Frontal cortex (tissue), 4 donors: ENCODE data around the gene CEACAM3. TPM values are rescaled to one million over a fixed set of nuclear protein-coding genes. Genes with fewer than 3 reads are reported as not detected.
"Not testable (repeated sequence)": the region's sequence is repeated elsewhere in the genome, so short reads cannot be mapped to it uniquely, and the experiment has no call there.

Source experiments
- DNase-seq, 2 donors: peaks; one replicate each; pipeline ENCODE4 v3.0.0; 2012; ENCODE audit warnings: low spot score in 2 of 2
- FAIRE-seq: peaks from 2 replicates; lab custom pipeline; 2012; peaks lifted over from hg19 to GRCh38; lab: Jason Lieb, UNC
- total RNA-seq: library from RNA; depleted of rRNA; stranded (reverse); fragments of >200 nt; gene quantifications from one replicate; pipeline ENCODE4 v1.2.3, GENCODE V29; 2014
- donor health status: control.
- donor health status: control.
- donor health status: control.

The CEACAM3 gene
- total RNA-seq, 1 donor from 2014 or later = not detected

DNA sequence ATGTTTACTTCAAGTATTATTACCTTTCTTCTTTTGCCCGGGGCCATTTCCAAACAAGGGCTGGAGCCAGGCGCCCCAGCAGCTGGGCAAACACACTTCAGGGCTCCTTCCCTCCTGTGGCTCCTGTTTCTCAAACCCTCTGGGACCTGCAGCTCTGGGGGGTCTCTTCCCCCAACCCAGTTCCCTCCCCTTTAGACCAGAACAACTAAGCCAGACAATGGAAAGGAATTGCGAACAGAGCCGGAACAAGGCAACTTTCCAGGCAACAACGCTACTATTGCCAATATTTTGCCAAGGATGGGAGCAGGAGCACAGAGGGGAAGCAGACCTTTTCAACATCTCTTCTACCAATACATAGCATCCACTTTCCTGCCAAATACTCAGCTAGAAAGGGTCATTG lies 7.3 kb upstream of the CEACAM3 start:
- DNase-seq, FAIRE-seq: not testable (repeated sequence)

DNA sequence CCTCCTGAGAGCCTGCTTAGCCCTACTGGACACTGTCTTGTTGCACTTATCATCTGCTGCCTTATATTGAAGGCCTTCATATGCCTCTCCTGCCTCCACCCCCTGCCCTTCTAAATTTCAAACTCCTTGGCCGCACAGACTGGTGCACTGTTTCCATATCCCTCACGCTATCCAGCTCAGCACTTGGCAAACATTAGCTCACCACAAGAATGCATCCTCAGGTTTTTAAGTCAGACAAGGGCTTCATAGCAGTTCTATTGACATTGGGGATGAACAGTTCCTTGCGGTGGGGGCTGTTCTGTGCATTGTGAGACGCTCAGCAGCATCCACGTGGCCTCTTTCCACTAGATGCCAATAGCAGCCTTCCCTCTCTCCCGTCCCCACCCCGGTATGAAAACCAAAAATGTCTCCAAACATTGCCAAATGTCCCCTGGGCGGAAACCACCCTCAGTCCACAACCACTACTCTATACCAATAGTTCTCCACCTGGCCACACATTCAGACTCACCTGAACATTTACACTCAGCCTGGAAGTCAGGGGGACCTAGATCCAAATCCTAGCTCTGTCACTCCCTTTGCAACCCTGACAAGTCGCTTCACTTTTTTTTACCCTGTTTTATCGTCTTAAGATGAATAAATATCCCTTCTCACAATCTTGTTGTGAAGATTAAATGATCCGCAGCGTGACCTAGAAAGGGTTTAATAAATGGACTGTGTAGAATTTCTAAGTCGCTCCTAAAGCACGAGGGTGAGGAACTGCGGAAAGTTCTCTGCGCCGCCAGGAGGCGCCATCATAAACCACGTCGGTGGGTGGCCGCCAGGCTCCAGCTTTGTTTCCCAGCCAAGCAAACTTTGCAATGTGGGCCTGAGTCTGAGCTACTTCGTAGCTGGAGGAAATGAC lies 3.6 kb upstream of the CEACAM3 start:
- no peak for FAIRE-seq

DNA sequence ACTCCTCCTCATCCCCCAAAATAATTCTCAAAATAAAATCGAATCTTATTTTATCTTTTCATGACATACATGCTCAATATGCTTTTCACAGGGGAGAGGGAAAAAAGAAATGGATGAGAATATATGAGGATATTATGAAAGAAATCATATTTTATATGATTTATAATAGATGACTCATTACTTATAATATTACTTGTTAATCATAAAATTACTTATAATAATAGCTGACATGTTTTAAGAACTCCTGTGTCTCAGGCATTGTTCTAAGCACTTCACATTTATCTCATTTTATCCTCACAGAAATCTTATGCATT lies 3.0 kb upstream of the CEACAM3 start:
- FAIRE-seq (no peak), DNase-seq (no peak)

More for the DNA sequence above, 3.6 kb upstream of the CEACAM3 start:
- DNase-seq = no peak

DNA sequence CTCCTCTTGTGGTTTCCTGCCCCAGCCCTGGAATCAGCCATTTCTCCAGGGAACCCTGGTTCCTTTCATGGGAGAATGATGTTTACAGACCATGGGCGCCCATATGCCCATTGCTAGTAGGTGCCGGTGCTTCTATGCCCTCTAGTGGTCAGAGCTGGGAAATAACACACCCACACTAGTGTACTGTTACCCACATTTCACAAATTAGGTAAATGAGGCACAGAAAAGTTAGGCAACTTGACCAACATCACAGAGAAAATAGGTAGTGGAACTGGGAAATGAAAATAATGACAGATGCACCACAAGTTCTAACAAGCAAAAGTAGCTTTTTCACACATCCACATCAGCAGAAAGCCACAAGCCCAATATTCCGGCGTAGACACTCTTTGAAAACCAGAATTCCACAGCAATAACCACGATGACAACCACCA lies 1.3 kb upstream of the CEACAM3 start:
- no peak for DNase-seq
- FAIRE-seq = no peak

DNA sequence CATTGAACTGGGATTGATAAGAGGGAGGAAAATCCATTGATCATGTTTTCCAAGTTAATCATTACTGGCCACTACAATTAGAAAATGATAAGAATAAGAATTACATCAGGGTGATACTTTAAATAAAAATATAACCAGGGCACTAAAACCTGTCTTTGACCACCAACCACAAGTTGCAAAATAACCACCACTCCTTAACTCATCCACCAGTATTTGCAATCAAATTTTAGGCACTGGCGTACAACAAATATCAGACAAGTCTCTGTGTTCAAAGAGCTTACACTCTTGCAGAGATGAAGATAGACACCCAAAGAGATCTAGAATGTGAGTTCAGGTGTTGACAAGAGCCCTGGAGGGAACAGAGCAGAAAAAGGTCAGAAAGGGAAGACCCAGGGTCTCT lies 514 bp downstream of the CEACAM3 start:
- FAIRE-seq (no peak), DNase-seq (no peak)

DNA sequence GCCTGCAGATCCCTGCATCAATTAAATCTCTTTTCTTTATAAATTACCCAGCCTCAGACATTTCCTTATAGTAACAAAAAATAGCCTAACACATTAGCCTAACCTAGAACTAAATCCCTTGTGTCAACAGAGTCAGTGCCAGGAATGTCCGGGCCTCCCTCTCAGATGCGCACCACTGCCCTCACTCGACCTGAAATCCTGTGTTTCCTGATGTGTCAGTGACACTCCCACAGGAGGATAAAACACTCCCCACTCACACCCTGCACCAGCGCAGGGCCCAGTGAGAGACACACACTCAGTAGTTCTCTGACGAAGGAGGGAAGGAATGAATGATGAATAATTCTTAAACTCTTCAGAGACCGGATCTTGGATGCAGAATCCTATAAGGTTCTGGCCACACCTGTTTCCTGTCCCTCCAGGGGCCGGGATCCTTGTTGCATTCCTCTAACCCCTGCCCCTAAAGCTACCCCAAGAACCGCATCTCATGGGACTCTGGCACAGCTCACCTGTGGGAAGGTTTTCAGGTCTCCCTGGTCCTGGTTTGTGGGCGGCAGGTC lies 3.1 kb downstream of the CEACAM3 start:
- DNase-seq (no peak), FAIRE-seq (no peak)

DNA sequence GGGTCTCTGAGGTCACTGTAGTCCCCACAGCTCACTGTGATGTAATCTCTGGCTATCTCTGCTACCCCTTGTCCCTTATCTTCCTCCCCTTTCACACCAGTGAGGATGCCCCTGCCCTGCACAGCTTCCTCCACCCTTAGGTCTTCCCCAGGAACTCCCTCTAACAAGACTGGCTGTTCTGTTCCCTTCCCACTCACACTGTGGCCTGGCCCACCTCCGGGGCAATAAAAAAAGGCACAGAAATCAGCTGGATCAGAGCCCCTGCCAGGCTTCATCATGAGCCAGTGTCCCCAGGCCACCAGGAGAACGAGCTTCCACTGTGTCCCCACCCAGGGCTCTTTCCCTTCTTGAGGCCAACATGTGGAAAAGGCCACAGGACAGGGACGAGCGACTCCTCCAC lies 4.6 kb downstream of the CEACAM3 start:
- FAIRE-seq = no peak
- no peak for DNase-seq

DNA sequence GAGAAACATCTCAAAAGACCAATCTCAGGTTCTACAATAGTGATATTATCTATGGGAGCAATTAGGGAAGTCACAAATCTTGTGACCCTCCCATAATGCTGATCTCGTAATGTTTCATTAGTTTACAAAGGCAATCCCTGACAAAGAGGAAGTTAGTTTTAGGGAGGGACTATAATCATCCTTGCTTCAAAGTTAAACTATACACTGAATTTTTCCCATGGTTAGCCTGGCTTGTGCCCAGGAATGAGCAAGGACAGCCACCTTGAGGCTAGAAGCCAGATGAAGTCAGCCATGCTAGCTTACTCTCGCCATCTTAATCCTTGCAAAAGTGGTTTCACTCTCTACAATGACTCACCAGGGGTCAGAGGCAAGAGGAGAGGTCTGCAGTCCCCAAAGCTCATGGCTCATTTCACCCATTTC lies 5.4 kb downstream of the CEACAM3 start:
- FAIRE-seq (no peak), DNase-seq (no peak)

DNA sequence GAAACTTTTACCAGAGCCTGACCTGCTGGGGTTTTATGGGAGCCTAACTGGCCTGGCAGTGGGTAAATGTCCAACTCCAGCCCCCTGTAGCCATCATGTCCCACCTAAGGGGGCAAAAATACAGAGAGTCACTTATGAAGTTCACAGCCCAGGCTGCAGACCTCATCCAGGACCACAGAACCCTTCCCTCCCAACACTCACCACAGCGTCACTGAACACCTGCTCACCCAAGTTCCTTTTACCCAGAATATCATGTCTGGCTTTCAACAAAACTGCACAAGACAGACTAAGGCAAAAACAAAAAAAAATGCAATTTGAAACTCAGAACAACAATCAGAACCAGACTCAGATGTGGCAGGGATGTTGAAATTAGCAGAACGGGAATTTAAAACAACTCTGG lies 6.4 kb downstream of the CEACAM3 start:
- FAIRE-seq (no peak), DNase-seq (no peak)

DNA sequence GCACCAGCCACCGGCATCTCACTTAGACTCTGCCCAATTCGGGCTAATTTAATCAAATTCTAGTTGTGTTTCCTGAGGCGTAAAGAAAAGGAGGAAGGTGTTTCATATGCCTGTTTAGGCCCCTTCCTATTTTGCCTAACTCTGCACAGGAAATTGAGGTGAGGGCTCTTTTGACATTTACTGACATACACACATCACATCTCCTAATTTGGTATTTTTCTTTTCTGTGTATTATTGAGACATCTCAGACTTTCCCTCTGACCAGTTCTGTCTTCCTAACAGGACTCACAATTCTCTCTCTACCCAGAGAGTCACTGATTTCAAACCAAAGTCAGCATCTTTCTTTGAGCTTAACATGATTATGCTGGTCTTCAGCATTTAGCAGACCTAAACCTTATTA lies 7.9 kb downstream of the CEACAM3 start:
- FAIRE-seq = no peak
- no peak for DNase-seq

DNA sequence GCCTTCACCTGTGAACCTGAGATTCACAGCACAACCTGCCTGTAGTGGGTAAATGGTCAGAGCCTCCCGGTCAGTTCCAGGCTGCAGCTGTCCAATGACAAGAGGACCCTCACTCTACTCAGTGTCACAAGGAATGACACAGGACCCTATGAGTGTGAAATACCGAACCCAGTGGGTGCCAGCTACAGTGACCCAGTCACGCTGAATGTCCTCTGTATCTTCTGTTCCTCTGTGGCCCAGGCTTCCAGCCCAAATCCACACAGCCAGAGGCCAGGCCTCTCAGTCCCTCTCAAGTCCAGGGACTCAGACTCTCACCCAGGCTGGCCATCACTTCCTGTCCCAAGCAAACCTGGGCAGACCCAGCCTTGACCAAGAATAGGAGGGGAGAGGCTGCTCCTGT lies 10.8 kb downstream of the CEACAM3 start:
- no peak for DNase-seq
- no peak for FAIRE-seq

DNA sequence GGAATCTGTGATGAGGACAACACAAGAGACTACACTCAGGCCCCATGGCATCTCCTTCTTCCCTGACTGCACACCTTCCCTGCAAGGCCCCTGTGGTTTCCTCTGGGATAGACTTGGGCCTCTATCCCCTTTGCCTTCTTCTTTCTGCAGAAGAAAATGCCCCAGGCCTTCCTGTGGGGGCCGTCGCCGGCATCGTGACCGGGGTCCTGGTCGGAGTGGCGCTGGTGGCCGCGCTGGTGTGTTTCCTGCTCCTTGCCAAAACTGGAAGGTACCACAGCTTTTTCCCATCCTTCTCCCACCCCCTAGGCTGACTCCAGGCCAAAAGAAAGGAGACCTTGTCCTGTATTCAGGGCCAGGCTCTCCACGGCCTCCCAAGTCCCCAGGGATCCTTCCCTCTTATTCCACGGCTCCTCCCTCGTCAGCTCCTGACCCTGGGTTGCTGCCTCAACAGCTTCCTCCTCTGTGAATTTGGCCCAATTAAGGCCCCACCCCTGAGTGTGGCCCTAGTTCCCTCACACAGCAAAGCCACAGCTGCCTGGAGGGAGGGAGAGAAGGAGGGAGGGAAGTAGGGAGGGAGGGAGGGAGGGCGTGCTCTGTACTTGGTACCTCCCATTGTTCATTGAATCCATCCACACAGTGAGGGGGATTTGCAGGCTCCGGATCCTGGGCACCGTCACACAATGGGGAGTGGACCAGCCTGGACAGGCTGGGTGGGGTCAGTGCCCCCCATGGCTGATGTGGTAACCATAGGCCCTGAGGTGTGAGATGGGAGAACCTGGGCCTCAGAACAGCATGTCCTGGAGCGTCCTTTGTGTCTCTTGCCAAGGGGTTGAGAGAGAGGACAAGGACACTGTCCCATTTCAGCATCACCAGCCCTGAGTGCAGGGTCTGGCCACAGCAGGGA lies 12.5 kb downstream of the CEACAM3 start:
- DNase-seq = no peak
- no peak for FAIRE-seq

DNA sequence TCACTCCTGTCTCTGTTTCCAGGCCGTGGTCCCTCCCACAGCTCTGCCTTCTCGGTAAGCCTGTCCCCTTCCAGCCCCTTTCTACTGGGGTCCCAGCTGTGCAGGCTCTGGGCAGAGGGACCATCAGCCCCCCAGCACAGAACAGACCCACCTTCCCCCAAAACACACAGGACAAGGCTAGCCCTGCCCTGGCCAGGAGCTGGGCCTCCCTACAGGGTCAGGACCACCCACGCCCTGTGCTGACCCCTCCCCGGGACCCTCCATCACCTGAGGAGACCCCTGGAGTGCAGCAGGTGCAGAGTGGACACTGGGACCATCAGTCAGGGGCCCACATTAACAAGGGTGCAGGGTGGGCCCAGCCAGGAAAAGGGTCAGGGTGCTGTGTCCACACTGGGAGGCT lies 13.9 kb downstream of the CEACAM3 start:
- no peak for DNase-seq
- no peak for FAIRE-seq

DNA sequence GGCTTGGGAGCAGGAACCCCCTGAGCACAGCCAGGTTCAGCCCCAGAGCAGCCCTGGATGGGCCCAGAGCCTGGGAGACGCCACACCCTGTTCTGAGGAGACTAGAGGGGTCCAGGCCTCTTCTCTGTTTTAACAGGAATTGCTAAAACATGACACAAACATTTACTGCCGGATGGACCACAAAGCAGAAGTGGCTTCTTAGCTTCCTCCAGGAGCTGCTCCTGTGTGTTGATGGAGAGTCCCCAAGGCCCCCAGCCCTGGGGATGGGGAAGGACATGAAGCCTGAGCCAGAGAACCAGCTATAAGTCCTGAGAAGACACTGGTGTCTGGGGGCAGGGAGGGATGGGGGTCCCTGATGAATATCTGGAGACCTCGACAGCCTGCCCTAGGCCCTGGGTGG lies 14.6 kb downstream of the CEACAM3 start:
- FAIRE-seq (no peak), DNase-seq (no peak)

DNA sequence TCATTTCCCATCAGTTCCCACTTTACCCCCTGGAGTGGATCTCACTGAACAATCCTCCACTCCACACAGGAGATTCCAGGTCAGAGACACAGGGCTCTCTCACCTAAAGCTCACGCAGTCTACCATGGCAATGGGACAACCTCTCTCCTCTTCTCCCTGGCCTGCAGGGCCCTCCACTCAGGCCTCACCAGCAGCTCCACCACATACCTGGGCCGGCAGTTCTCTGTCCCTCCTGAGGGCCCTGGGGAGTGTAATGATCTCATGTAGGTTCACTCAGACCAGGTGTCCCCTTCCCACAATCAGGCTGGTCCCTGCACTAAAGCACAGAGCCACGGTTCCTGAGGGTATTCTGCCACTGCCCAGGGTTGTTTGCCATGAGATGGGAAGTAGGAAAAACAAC lies 15.6 kb downstream of the CEACAM3 start:
- DNase-seq (no peak), FAIRE-seq (no peak)

DNA sequence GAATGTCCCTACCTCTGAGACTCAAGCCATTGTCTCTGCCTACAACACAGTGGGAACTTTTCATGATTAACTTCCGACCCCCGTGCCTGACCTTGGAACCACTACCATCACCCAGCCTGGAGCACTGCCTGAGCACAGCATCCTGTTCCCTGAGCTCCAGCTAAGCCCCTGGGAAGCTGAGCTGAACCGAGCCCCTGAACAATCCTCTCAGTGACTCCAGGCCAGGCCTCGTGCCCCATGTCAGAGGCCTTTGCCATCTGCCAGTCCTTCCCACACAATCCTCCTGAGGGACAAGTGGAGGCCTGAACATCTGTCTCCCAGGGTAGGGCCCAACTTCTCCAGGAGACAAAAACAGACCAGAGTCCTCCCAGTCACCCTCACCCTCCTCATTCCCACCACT lies 17.5 kb downstream of the CEACAM3 start:
- FAIRE-seq = no peak

DNA sequence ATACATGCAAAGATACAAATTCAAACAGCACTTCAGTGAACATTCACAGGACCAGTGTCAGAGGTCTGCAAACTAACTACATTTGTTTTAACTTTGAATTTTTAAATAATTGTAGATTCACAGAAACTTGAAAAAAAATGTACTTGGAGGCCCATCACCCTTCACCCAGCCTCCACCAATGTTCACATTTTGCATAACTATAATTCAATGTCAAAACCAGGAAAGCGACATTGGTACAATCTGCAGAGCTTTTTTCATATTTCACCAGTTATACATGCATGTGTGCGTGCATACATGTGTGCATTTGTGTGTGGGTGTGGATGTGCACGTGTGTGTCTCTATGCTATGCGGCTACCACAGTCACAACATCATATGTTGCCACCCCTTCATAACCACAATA lies 18.9 kb downstream of the CEACAM3 start:
- FAIRE-seq (no peak), DNase-seq (no peak)

More for the DNA sequence above, 17.5 kb downstream of the CEACAM3 start:
- DNase-seq = no peak

DNA sequence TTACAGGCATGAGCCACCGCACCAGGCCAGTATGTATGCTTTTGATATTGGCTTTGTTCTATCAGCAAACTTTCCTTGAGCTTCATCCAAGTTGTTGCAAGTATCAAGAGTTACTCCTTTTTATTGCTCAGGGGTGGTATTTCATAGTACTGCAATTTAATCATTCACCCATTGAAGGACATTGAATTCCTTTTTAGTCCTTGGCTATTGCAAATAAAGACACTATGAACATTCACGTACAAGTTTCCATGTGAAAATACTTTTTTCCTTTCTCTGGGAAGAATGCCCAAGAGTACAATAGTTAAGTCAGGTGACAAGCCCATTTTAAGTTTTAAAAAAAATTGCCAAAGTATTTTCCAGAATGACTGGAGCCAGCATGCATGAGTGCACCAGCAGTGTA lies 20.4 kb downstream of the CEACAM3 start:
- no peak for FAIRE-seq
- DNase-seq = no peak

DNA sequence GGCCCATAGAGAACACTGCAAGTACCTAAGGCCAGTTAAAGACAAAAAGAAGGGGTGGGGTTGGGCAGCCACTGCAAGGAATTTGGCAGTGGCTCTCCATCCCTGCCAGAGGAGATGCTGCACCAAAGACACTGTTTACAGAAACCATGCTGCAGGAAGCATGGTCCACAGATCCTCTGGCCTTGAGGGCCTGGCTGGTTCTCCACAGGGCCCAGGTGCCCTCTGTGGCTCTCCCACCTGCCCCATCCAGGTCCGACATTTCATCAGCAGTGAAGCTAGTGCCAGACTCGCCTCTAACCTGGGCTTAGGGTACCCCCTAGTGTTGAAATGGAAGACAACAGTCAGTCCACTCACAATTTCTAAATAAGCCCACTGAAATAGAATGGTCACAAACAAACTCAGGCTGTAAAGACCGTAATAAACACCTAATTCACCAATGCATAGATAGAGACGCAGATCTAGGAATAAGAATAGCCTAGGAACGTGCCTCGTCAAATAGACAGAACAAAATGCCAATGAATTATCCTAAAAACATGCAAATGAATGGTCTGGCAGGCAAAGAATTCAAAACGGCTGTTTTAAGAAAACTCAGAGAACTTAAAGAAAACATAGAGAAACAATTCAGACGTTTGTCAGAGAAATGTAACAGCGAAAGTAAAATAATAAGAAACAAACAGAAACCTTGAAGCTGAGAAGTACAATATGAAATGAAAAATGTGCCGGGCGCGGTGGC lies 24.8 kb downstream of the CEACAM3 start:
- FAIRE-seq (no peak), DNase-seq (peak in 1 of 2 donors; percentile 49)
